ENCODE results near the gene RNF217. TPM values are rescaled to one million over a fixed set of nuclear protein-coding genes. Genes with fewer than 3 reads are reported as not detected.

RNF217 gene
- total and polyA plus RNA-seq, 8 donors, result 3.4 to 14.3 (median 8.0) TPM

- no peaks in the 10 kb centered on the region for H3K9me3 ChIP-seq
- WGBS, 2 donors, result 49 to 61% methylated on average over 6 of the region's 6 CpGs
- FAIRE-seq, result no peak
- H3K36me3 ChIP-seq, result no peaks in the 10 kb centered on the region
- no peak overlapping the region for H3K27ac ChIP-seq
- intact Hi-C loops (cut with DNase I), result no loop called here
- H3K27me3 ChIP-seq, result no peaks in the 10 kb centered on the region
- ATAC-seq, result peak in 3 of 4 donors; percentile 24 to 52 (median 39)
- no peak for DNase-seq
- TF ChIP-seq, protein P1, sequence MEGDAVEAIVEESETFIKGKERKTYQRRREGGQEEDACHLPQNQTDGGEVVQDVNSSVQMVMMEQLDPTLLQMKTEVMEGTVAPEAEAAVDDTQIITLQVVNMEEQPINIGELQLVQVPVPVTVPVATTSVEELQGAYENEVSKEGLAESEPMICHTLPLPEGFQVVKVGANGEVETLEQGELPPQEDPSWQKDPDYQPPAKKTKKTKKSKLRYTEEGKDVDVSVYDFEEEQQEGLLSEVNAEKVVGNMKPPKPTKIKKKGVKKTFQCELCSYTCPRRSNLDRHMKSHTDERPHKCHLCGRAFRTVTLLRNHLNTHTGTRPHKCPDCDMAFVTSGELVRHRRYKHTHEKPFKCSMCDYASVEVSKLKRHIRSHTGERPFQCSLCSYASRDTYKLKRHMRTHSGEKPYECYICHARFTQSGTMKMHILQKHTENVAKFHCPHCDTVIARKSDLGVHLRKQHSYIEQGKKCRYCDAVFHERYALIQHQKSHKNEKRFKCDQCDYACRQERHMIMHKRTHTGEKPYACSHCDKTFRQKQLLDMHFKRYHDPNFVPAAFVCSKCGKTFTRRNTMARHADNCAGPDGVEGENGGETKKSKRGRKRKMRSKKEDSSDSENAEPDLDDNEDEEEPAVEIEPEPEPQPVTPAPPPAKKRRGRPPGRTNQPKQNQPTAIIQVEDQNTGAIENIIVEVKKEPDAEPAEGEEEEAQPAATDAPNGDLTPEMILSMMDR (IDR thresholded peaks at IDR 0.05), result no peak
- peaks cover 0 to 4% (median 0%) of the 10 kb centered on the region in 3 donors for H3K4me1 ChIP-seq
- no peak overlapping the region for H3K4me3 ChIP-seq
Observed at GRCh38 chr6:124956018-124956417, 6.2 kb upstream of the RNF217 start.

DNA sequence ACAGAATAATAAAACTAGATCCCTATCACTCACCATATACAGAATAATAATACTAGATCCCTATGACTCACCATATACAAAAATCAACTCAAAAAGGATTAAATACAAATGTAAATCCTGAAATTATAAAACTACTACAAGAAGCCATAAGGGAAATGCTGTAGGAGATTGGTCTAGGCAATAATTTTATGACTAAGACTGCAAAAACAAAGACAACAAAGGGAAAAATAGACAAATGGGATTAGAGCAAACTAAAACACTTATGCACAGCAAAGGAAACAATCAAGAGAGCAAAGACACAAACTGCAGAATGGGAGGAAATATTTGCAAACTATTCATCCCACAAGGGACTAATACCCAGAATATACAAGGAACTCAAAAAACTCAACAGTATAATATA is 4.1 kb upstream of the RNF217 start:
- no peak for ATAC-seq
- intact Hi-C loops (cut with DNase I), result no loop called here
- Histone ChIP-seq H3K4me1 (peaks cover 0 to 6% (median 0%) of the 10 kb centered on the region in 3 donors), H3K4me3 (no peak overlapping the region), H3K27ac (no peak overlapping the region), H3K9me3 (no peaks in the 10 kb centered on the region), H3K27me3 (no peaks in the 10 kb centered on the region), H3K36me3 (no peaks in the 10 kb centered on the region)
- no peak for FAIRE-seq
- DNase-seq, result no peak
- TF ChIP-seq, protein P1 (IDR thresholded peaks at IDR 0.05), result no peak

DNA sequence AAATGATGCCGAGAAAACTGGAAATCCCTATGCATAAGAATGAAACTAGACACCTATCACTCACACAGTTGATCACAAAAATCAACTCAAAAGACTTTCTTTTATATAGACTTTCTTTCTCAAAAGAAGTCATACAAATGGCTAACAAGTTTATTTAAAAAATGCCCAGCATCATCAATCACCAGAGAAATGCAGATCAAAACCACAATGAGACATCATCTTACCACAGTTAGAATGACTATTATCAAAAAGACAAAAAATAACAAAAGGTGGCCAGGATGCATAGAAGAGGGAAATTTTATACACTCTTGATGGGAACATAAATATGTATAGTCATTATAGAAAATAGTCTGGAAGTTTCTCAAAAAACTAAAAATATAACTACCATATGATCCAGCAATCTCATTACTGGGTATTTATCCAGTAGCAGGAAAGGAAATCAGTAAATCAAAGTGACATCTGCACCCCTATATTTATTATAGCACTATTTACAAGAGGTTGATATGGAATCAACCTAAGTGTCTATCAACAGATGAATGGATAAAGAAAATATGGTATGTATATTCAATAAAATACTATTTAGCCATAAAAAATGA is 3.4 kb upstream of the RNF217 start:
- 85 to 90% methylated on average over 1 of the region's 1 CpG for WGBS, 2 donors
- DNase-seq (no peak), ATAC-seq (no peak), FAIRE-seq (no peak)
- H3K4me1 ChIP-seq, result peaks cover 0 to 6% (median 0%) of the 10 kb centered on the region in 3 donors
- TF ChIP-seq, protein P1 (IDR thresholded peaks at IDR 0.05), result no peak
- H3K27me3 ChIP-seq, result no peaks in the 10 kb centered on the region
- H3K4me3 ChIP-seq, result no peak overlapping the region
- no peaks in the 10 kb centered on the region for H3K36me3 ChIP-seq
- H3K9me3 ChIP-seq, result no peaks in the 10 kb centered on the region
- H3K27ac ChIP-seq, result no peak overlapping the region
- intact Hi-C loops (cut with DNase I), result no loop called here

DNA sequence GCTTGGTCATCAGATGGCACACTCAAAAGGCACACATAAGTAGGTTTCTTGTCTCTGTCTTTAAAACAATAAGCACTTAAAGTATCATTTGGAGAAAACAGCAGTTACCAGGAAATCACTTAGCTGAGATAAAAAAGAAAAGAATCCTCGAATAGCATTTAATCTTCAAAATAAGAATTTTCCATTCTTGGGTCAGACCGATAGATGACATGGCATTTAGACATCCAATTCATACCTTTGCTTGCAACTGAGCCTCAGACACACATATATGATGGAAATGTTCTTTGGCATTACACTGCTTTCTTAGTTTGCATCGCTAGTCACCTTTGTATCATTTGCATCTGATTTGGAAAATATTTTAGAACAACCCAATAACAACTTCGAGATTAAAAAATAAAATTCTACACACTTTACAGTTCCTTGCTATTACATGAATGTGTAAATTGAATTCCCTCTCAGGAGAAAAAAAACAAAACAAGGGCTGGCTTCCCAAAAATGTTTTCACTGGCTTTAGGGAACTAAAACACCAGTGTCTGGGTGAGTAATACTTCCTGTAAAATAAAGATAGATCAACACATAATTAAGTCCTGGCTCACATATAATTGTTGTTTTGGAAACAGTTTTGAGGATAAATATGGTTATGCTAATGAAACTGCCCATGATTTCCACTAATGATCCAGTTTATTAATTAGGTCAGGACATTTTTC is 1.3 kb upstream of the RNF217 start:
- no peak for DNase-seq
- intact Hi-C loops (cut with DNase I), result no loop called here
- Histone ChIP-seq H3K27ac (peak overlapping the region in 2 of 4 donors; percentile 87 to 90), H3K4me3 (peak overlapping the region in 3 of 4 donors; percentile 58 to 83 (median 71)), H3K27me3 (no peaks in the 10 kb centered on the region), H3K36me3 (no peaks in the 10 kb centered on the region), H3K4me1 (peaks cover 8 to 13% (median 9%) of the 10 kb centered on the region in 3 donors), H3K9me3 (no peaks in the 10 kb centered on the region)
- ATAC-seq, result no peak
- FAIRE-seq, result no peak
- TF ChIP-seq, protein P1 (IDR thresholded peaks at IDR 0.05), result no peak
- WGBS, 2 donors, result 54 to 67% methylated on average over 4 of the region's 4 CpGs

DNA sequence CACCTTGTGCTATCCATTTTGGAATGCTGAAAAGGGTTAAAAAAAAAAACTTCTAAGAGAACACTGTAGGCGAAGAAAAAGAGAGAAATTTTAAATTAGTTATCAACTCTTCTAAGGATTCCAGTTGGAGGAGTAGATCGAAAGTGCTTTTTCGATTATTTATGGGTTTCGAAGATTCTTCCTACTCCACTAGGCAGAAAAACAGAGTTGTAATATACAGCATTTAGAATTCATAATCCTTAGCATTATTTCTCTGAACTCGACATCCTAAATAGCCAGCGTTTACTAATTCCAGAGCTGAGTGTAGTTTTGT is 817 bp upstream of the RNF217 start:
- ATAC-seq (no peak), DNase-seq (no peak), FAIRE-seq (peak; percentile 84)
- TF ChIP-seq, protein P1 (IDR thresholded peaks at IDR 0.05), result no peak
- intact Hi-C loops (cut with DNase I), result no loop called here
- Histone ChIP-seq H3K4me3 (peak overlapping the region; percentile 58 to 87 (median 77)), H3K27ac (peak overlapping the region; percentile 74 to 90 (median 85)), H3K9me3 (no peaks in the 10 kb centered on the region), H3K4me1 (peaks cover 8 to 17% (median 9%) of the 10 kb centered on the region in 3 donors), H3K36me3 (no peaks in the 10 kb centered on the region), H3K27me3 (no peaks in the 10 kb centered on the region)
- 1 to 3% methylated on average over 6 of the region's 6 CpGs for WGBS, 2 donors
